Osteocyte (in vitro differentiated cells): ENCODE results near the gene MT1G. TPM values are rescaled to one million over a fixed set of nuclear protein-coding genes. Genes with fewer than 3 reads are reported as not detected.
A peak's percentile ranks its signal among the peaks of the same experiment; 100 is the strongest.

Experiments
- DNase-seq: peaks from one replicate; pipeline ENCODE4 v3.0.0; 2021; ENCODE audit warnings: mixed read lengths; ENCODE audit not compliant: unreplicated experiment; ENCODE audit errors: extremely low spot score
- H3K27ac Mint-ChIP-seq: one replicate; pipeline ENCODE4 v1.8.0; 2021; ENCODE audit warnings: mild to moderate bottlenecking, mixed read lengths; ENCODE audit not compliant: unreplicated experiment
- H3K27me3 Mint-ChIP-seq: one replicate; pipeline ENCODE4 v1.8.0; 2021; ENCODE audit warnings: mixed read lengths; ENCODE audit not compliant: unreplicated experiment
- H3K36me3 Mint-ChIP-seq: one replicate; pipeline ENCODE4 v1.8.0; 2021; ENCODE audit warnings: mixed read lengths; ENCODE audit not compliant: unreplicated experiment
- H3K4me1 Mint-ChIP-seq: one replicate; pipeline ENCODE4 v1.8.0; 2021; ENCODE audit warnings: mixed read lengths; ENCODE audit not compliant: unreplicated experiment
- H3K4me3 Mint-ChIP-seq: one replicate; pipeline ENCODE4 v1.8.0; 2021; ENCODE audit warnings: mild to moderate bottlenecking, moderate library complexity, mixed read lengths; ENCODE audit not compliant: unreplicated experiment
- H3K9me3 Mint-ChIP-seq: one replicate; pipeline ENCODE4 v1.8.0; 2021; ENCODE audit warnings: mixed read lengths; ENCODE audit not compliant: unreplicated experiment
- CTCF ChIP-seq: fragments of 200-600 bp; sonication (generic); IDR thresholded peaks from 2 replicates; pipeline ENCODE4 v1.5.0; 2021; ENCODE audit warnings: antibody characterized with exemption, mild to moderate bottlenecking, moderate library complexity
- total RNA-seq: library from RNA; stranded (reverse); gene quantifications from 2 replicates; pipeline ENCODE4 v1.2.1, GENCODE V29; 2021

MT1G gene
- total RNA-seq, 1 donor from 2014 or later: not detected

- no peak for TF ChIP-seq CTCF
- peak overlapping the region; percentile 34 for H3K27ac Mint-ChIP-seq
- H3K27me3 Mint-ChIP-seq: no peaks in the 10 kb centered on the region
- no peaks in the 10 kb centered on the region for H3K36me3 Mint-ChIP-seq
- DNase-seq: no peak
- no peak overlapping the region for H3K4me3 Mint-ChIP-seq
- H3K9me3 Mint-ChIP-seq: no peaks in the 10 kb centered on the region
- peaks cover 11% of the 10 kb centered on the region for H3K4me1 Mint-ChIP-seq
Observed at GRCh38 chr16:56701534-56701933, 33.7 kb upstream of the MT1G start.

GRCh38 chr16:56700631-56701030 is 32.8 kb upstream of the MT1G start:
- no peak for TF ChIP-seq CTCF
- H3K9me3 Mint-ChIP-seq: no peaks in the 10 kb centered on the region
- H3K27me3 Mint-ChIP-seq: no peaks in the 10 kb centered on the region
- H3K27ac Mint-ChIP-seq: no peak overlapping the region
- H3K36me3 Mint-ChIP-seq: no peaks in the 10 kb centered on the region
- peaks cover 11% of the 10 kb centered on the region for H3K4me1 Mint-ChIP-seq
- H3K4me3 Mint-ChIP-seq: no peak overlapping the region
- DNase-seq: no peak

- TF ChIP-seq CTCF: no peak
- H3K27ac Mint-ChIP-seq: no peak overlapping the region
- no peaks in the 10 kb centered on the region for H3K36me3 Mint-ChIP-seq
- no peak overlapping the region for H3K4me3 Mint-ChIP-seq
- H3K9me3 Mint-ChIP-seq: no peaks in the 10 kb centered on the region
- no peak for DNase-seq
- peaks cover 11% of the 10 kb centered on the region for H3K4me1 Mint-ChIP-seq
- no peaks in the 10 kb centered on the region for H3K27me3 Mint-ChIP-seq
Observed at GRCh38 chr16:56700195-56700594, 32.3 kb upstream of the MT1G start.

- Mint-ChIP-seq H3K4me1 (peaks cover 13% of the 10 kb centered on the region), H3K4me3 (no peak overlapping the region), H3K27ac (no peak overlapping the region), H3K36me3 (no peaks in the 10 kb centered on the region), H3K27me3 (no peaks in the 10 kb centered on the region), H3K9me3 (no peaks in the 10 kb centered on the region)
- no peak for TF ChIP-seq CTCF
- no peak for DNase-seq
Observed at GRCh38 chr16:56697456-56698155, 29.7 kb upstream of the MT1G start.

- peaks cover 18% of the 10 kb centered on the region for H3K4me1 Mint-ChIP-seq
- no peak for TF ChIP-seq CTCF
- no peak overlapping the region for H3K4me3 Mint-ChIP-seq
- no peak for DNase-seq
- no peaks in the 10 kb centered on the region for H3K36me3 Mint-ChIP-seq
- H3K27ac Mint-ChIP-seq: no peak overlapping the region
- H3K27me3 Mint-ChIP-seq: no peaks in the 10 kb centered on the region
- H3K9me3 Mint-ChIP-seq: no peaks in the 10 kb centered on the region
Observed at GRCh38 chr16:56695246-56695645, 27.4 kb upstream of the MT1G start.
